ENCODE results near the gene RGS9.

DNA sequence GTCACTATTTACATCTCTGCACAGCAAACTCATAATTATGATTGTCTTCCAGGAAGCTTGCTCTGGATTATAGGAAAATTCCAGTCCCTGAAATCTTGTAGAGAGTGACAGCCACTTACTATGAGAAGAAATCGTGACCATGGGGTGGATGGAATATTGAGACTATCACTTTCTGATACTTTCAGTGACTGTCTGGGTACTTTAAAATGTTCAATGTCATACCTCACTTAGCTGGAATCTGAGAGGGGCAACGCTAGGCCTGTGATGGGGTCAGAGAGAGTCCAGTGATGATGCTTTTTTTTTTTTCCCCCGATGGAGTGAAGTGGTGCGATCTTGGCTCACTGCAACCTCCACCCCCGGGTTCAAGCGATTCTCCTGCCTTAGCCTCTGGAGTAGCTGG, 32.2 kb upstream of the RGS9 start:
- no peak for TF ChIP-seq POLR2A (IDR thresholded peaks at IDR 0.05)
- TF ChIP-seq, protein P1, sequence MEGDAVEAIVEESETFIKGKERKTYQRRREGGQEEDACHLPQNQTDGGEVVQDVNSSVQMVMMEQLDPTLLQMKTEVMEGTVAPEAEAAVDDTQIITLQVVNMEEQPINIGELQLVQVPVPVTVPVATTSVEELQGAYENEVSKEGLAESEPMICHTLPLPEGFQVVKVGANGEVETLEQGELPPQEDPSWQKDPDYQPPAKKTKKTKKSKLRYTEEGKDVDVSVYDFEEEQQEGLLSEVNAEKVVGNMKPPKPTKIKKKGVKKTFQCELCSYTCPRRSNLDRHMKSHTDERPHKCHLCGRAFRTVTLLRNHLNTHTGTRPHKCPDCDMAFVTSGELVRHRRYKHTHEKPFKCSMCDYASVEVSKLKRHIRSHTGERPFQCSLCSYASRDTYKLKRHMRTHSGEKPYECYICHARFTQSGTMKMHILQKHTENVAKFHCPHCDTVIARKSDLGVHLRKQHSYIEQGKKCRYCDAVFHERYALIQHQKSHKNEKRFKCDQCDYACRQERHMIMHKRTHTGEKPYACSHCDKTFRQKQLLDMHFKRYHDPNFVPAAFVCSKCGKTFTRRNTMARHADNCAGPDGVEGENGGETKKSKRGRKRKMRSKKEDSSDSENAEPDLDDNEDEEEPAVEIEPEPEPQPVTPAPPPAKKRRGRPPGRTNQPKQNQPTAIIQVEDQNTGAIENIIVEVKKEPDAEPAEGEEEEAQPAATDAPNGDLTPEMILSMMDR (IDR thresholded peaks at IDR 0.05), result no peak

All from body of pancreas (tissue), 4 donors.